ENCODE data around the gene PLCH1.

DNA sequence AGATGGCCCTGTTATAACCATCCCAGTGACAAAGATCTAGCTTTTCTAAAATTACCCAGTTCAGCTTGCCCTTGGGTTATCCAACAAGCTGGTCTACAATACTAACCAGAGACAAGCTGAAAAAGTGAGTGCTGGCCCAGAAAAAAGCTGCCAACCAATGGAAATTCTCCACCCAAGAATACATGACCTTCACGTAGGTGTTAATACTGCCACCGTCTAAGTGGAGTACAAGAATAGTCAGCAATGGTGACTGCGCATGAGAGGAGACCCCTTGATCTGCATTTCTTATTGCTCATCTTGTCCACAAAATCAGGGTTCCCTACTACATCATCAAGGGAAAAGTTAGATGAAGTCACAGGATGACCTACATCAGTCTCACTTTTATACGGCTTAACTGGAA, 15.8 kb upstream of the PLCH1 start:
- TF ChIP-seq CTCF (IDR thresholded peaks at IDR 0.05; ENCODE audit: low read depth, low read length, poor library complexity, severe bottlenecking) (no peak), EZH2phosphoT487 (IDR thresholded peaks at IDR 0.05; ENCODE audit: borderline replicate concordance, low read length) (no peak)
